Suppressor macrophage treated with lipopolysaccharide for 4 hours (primary cell): ENCODE measurements around the gene ZNF784.
"Not testable (repeated sequence)": the region's sequence is repeated elsewhere in the genome, so short reads cannot be mapped to it uniquely, and the experiment has no call there.

Source experiments
- DNase-seq: peaks from one replicate; pipeline ENCODE4 v3.0.0-alpha.2; 2020

Gene ZNF784

GRCh38 chr19:55599842-55600661 lies 24.3 kb downstream of the ZNF784 start, which contains the start of gene ZNF524:
Gene ZNF524 (plus strand): TSS chr19:55600288. CDS start chr19:55602113, 1,825 bp downstream.
- peak; percentile 87 for DNase-seq

GRCh38 chr19:55599468-55599841 lies 24.9 kb downstream of the ZNF784 start, which contains the start of gene FIZ1:
Gene FIZ1 (minus strand): TSS chr19:55599517. CDS start chr19:55597865, 1,652 bp downstream.
- peak; percentile 99 for DNase-seq

GRCh38 chr19:55598719-55599467 lies 25.5 kb downstream of the ZNF784 start:
- DNase-seq = peak; percentile 98

GRCh38 chr19:55598034-55598433 lies 26.3 kb downstream of the ZNF784 start:
- no peak for DNase-seq

- no peak for DNase-seq
These were observed 26.9 kb downstream of the ZNF784 start for GRCh38 chr19:55597501-55597921.

- DNase-seq = no peak
These were observed 28.1 kb downstream of the ZNF784 start for GRCh38 chr19:55596304-55596703.

- no peak for DNase-seq
These were observed 29.3 kb downstream of the ZNF784 start for GRCh38 chr19:55594996-55595545.

GRCh38 chr19:55593096-55593772 lies 31.1 kb downstream of the ZNF784 start:
- DNase-seq = no peak

- DNase-seq = no peak
These were observed 31.8 kb downstream of the ZNF784 start for GRCh38 chr19:55592391-55593090.

GRCh38 chr19:55591555-55591954 lies 32.8 kb downstream of the ZNF784 start:
- no peak for DNase-seq

GRCh38 chr19:55590617-55591016 lies 33.7 kb downstream of the ZNF784 start:
- DNase-seq = no peak

GRCh38 chr19:55590109-55590508 lies 34.3 kb downstream of the ZNF784 start:
- no peak for DNase-seq

- DNase-seq = no peak
These were observed 35.6 kb downstream of the ZNF784 start for GRCh38 chr19:55588738-55589137.

- DNase-seq = peak; percentile 88
These were observed 37.2 kb downstream of the ZNF784 start for GRCh38 chr19:55586976-55587668.

GRCh38 chr19:55585658-55586339 lies 38.6 kb downstream of the ZNF784 start:
- DNase-seq = no peak

GRCh38 chr19:55584871-55585270 lies 39.5 kb downstream of the ZNF784 start:
- no peak for DNase-seq

GRCh38 chr19:55583897-55584296 lies 40.5 kb downstream of the ZNF784 start:
- DNase-seq = not testable (repeated sequence)

- DNase-seq = not testable (repeated sequence)
These were observed 42.1 kb downstream of the ZNF784 start for GRCh38 chr19:55582284-55582683.

GRCh38 chr19:55581823-55582223 lies 42.5 kb downstream of the ZNF784 start:
- no peak for DNase-seq

- DNase-seq = no peak
These were observed 43.1 kb downstream of the ZNF784 start for GRCh38 chr19:55581145-55581822.
